Ishikawa (cell line): ENCODE results near the gene RPL35.

Source experiments
- CEBPB ChIP-seq: IDR thresholded peaks from 2 replicates; pipeline ENCODE4 v1.6.1; 2012
- CREB1 ChIP-seq: IDR thresholded peaks from 2 replicates; pipeline ENCODE4 v1.6.1; 2012; ENCODE audit warnings: low read depth
- EGR1 ChIP-seq: IDR thresholded peaks from 2 replicates; pipeline ENCODE4 v1.6.1; 2012
- EP300 ChIP-seq: IDR thresholded peaks from 2 replicates; pipeline ENCODE4 v1.6.1; 2012; ENCODE audit warnings: borderline replicate concordance
- FOXM1 ChIP-seq: IDR thresholded peaks from 2 replicates; pipeline ENCODE4 v1.6.1; 2012; ENCODE audit warnings: low read depth, borderline replicate concordance
- MAX ChIP-seq: IDR thresholded peaks from 2 replicates; pipeline ENCODE4 v1.6.1; 2012
- NFIC ChIP-seq: IDR thresholded peaks from 2 replicates; pipeline ENCODE4 v1.6.1; 2012
- RAD21 ChIP-seq: IDR thresholded peaks from 2 replicates; pipeline ENCODE4 v1.6.1; 2012; ENCODE audit warnings: low read depth
- REST ChIP-seq: IDR thresholded peaks from 2 replicates; pipeline ENCODE4 v1.6.1; 2012; ENCODE audit warnings: low read depth, mild to moderate bottlenecking
- TAF1 ChIP-seq: IDR thresholded peaks from 2 replicates; pipeline ENCODE4 v1.6.1; 2012; ENCODE audit warnings: low read depth, mild to moderate bottlenecking
- TCF12 ChIP-seq: IDR thresholded peaks from 2 replicates; pipeline ENCODE4 v1.6.1; 2012; ENCODE audit warnings: low read depth
- TEAD4 ChIP-seq: IDR thresholded peaks from 2 replicates; pipeline ENCODE4 v1.6.1; 2012
- USF1 ChIP-seq: IDR thresholded peaks from 2 replicates; pipeline ENCODE4 v1.6.1; 2012
- YY1 ChIP-seq: IDR thresholded peaks from 2 replicates; pipeline ENCODE4 v1.6.1; 2012; ENCODE audit warnings: low read depth
- ZBTB7A ChIP-seq: IDR thresholded peaks from 2 replicates; pipeline ENCODE4 v1.6.1; 2012; ENCODE audit warnings: low read depth

Gene RPL35

GRCh38 chr9:124813501-124814163, 48.1 kb downstream of the RPL35 start:
- TF ChIP-seq RAD21 (no peak), REST (no peak), TCF12 (no peak), EP300 (no peak), CREB1 (no peak), TAF1 (no peak), TEAD4 (no peak), FOXM1 (no peak), MAX (no peak), CEBPB (no peak), USF1 (no peak), EGR1 (no peak), ZBTB7A (no peak), NFIC (no peak), YY1 (no peak)

GRCh38 chr9:124813041-124813440, 48.7 kb downstream of the RPL35 start:
- TF ChIP-seq NFIC (no peak), TEAD4 (no peak), ZBTB7A (no peak), RAD21 (no peak)

- TF ChIP-seq USF1 (no peak), ZBTB7A (no peak; the same call in 1 of the 2 replicates), FOXM1 (peak; percentile 71; the same call in 1 of the 2 replicates), MAX (no peak), YY1 (0 out of 2 replicates have a peak, but pooled peaks have one; percentile 17), CREB1 (no peak), CEBPB (no peak; the same call in 1 of the 2 replicates), TAF1 (no peak), RAD21 (0 out of 2 replicates have a peak, but pooled peaks have one; percentile 2), EP300 (peak; percentile 77), TEAD4 (peak; percentile 59), TCF12 (peak; percentile 65; the same call in 1 of the 2 replicates), REST (no peak), NFIC (peak; percentile 64), EGR1 (no peak; the same call in 1 of the 2 replicates)
Measured at GRCh38 chr9:124812441-124812876, 49.3 kb downstream of the RPL35 start.

GRCh38 chr9:124810663-124811355, 50.9 kb downstream of the RPL35 start:
- TF ChIP-seq TAF1 = 0 out of 2 replicates have a peak, but pooled peaks have one; percentile 19
- peak; percentile 17; the same call in 1 of the 2 replicates for TF ChIP-seq RAD21
- no peak for TF ChIP-seq YY1
- TF ChIP-seq EP300 = peak; percentile 57; the same call in 1 of the 2 replicates
- TF ChIP-seq REST = no peak
- TF ChIP-seq MAX = no peak
- no peak; the same call in 1 of the 2 replicates for TF ChIP-seq USF1
- no peak for TF ChIP-seq EGR1
- TF ChIP-seq NFIC = peak; percentile 39; the same call in 1 of the 2 replicates
- TF ChIP-seq ZBTB7A = peak; percentile 54; the same call in 1 of the 2 replicates
- TF ChIP-seq TCF12 = peak; percentile 64
- TF ChIP-seq TEAD4 = peak; percentile 89
- TF ChIP-seq CEBPB = no peak
- no peak for TF ChIP-seq FOXM1
- TF ChIP-seq CREB1 = no peak
